DOHH2 (cell line): Measurements from ENCODE around the gene MBTPS1.

Experiments
- H3F3A ChIP-seq: fragments of 200-600 bp; sonication (generic), shearing (Covaris generic); 2 replicates; pipeline ENCODE4 v1.6.0; 2016; ENCODE audit warnings: antibody characterized with exemption, mild to moderate bottlenecking; ENCODE audit not compliant: control insufficient read depth, insufficient read depth
- H3K27ac ChIP-seq: fragments of 200-600 bp; sonication (generic); 2 replicates; pipeline ENCODE4 v1.5.1; 2014; ENCODE audit warnings: low read depth, mild to moderate bottlenecking, low read length, moderate library complexity
- H3K27me3 ChIP-seq: fragments of 200-600 bp; sonication (generic); 2 replicates; pipeline ENCODE4 v1.6.1; 2014; ENCODE audit warnings: mild to moderate bottlenecking, low read length, mixed read lengths; ENCODE audit not compliant: control insufficient read depth
- H3K36me3 ChIP-seq: fragments of 200-600 bp; sonication (generic); 2 replicates; pipeline ENCODE4 v1.6.1; 2014; ENCODE audit warnings: mild to moderate bottlenecking, low read length, moderate library complexity, mixed read lengths; ENCODE audit not compliant: control insufficient read depth
- H3K4me1 ChIP-seq: fragments of 200-600 bp; sonication (generic); 2 replicates; pipeline ENCODE4 v1.6.1; 2014; ENCODE audit warnings: mild to moderate bottlenecking, low read length, mixed read lengths; ENCODE audit not compliant: control insufficient read depth
- H3K4me2 ChIP-seq: fragments of 200-600 bp; sonication (generic); 2 replicates; pipeline ENCODE4 v1.6.0; 2014; ENCODE audit warnings: mild to moderate bottlenecking, low read length, moderate library complexity
- H3K4me3 ChIP-seq: fragments of 200-600 bp; sonication (generic); 2 replicates; pipeline ENCODE4 v1.5.1; 2014; ENCODE audit warnings: mild to moderate bottlenecking, low read length, mixed read lengths
- H3K79me2 ChIP-seq: fragments of 200-600 bp; sonication (generic); 2 replicates; pipeline ENCODE4 v1.6.1; 2014; ENCODE audit warnings: mild to moderate bottlenecking, low read length, mixed read lengths; ENCODE audit not compliant: control insufficient read depth
- H3K9me2 ChIP-seq: fragments of 200-600 bp; sonication (generic); replicated peaks from 2 replicates; pipeline ENCODE4 v1.6.1; 2014; ENCODE audit warnings: mild to moderate bottlenecking, low read length, mixed read lengths; ENCODE audit not compliant: control insufficient read depth
- H3K9me3 ChIP-seq: fragments of 200-600 bp; sonication (generic); 2 replicates; pipeline ENCODE4 v1.6.1; 2014; ENCODE audit warnings: antibody characterized with exemption, low read length, mixed read lengths; ENCODE audit not compliant: control insufficient read depth, insufficient read depth
- H4K20me1 ChIP-seq: fragments of 200-600 bp; sonication (generic); 2 replicates; pipeline ENCODE4 v1.6.0; 2014; ENCODE audit warnings: low read depth, mild to moderate bottlenecking, antibody characterized with exemption, low read length, moderate library complexity; ENCODE audit not compliant: control insufficient read depth, insufficient read depth
- EZH2phosphoT487 ChIP-seq: fragments of 200-600 bp; sonication (generic); IDR thresholded peaks from 2 replicates; pipeline ENCODE4 v1.6.1; 2017; ENCODE audit warnings: borderline replicate concordance, mild to moderate bottlenecking, antibody characterized with exemption, low read length, moderate library complexity, mixed read lengths
- TF ChIP-seq, protein P1 (sequence below): fragments of 200-600 bp; sonication (generic); IDR thresholded peaks from one replicate; pipeline ENCODE4 v1.5.1; 2014; ENCODE audit warnings: antibody characterized with exemption, mild to moderate bottlenecking, low read depth, low read length; ENCODE audit not compliant: poor library complexity, severe bottlenecking

The MBTPS1 gene

DNA sequence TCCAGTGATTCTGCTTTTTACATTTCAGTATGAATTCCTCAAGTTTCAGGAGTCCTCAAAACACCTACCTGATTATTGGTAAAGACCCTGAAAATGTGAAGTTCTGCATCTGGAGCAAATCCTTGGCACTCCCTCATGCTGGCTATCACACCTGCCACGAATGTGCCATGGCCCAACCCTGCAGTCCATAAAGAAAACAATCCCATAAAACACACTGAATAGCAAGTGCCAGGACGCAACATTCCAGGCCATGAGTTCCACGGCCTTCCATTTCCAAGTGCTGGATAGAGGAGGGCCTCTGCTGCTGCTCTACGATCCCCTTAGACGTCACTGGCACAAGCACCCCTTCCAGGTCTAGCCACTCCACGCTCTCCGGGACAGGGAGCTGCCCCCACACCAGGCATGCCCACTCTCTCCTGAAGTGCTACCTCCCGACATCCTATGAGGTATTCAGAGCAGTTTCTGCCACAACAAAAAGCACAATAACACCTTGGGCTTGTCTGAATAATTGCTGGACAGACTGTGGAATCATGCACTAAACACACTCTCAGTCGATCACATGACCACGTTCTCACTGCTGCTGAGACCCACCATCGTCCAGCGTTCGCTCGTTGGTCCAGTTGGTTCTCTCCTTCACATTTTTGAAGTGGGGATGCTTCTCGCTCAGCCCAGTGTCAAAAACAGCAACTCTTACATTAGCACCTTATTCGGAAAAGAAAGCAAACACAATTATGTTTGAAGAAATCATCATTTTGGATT, 23.4 kb downstream of the MBTPS1 start:
- H3K79me2 ChIP-seq: peaks cover 16% of the 10 kb centered on the region
- H3K27me3 ChIP-seq: no peaks in the 10 kb centered on the region
- peaks cover 19% of the 10 kb centered on the region for H3K4me1 ChIP-seq
- no peak overlapping the region for H3K27ac ChIP-seq
- no peaks in the 10 kb centered on the region for H3K9me3 ChIP-seq
- H3K36me3 ChIP-seq: peaks cover 90% of the 10 kb centered on the region
- H4K20me1 ChIP-seq: no peaks in the 10 kb centered on the region
- no peak overlapping the region for H3K4me3 ChIP-seq
- TF ChIP-seq, protein P1, sequence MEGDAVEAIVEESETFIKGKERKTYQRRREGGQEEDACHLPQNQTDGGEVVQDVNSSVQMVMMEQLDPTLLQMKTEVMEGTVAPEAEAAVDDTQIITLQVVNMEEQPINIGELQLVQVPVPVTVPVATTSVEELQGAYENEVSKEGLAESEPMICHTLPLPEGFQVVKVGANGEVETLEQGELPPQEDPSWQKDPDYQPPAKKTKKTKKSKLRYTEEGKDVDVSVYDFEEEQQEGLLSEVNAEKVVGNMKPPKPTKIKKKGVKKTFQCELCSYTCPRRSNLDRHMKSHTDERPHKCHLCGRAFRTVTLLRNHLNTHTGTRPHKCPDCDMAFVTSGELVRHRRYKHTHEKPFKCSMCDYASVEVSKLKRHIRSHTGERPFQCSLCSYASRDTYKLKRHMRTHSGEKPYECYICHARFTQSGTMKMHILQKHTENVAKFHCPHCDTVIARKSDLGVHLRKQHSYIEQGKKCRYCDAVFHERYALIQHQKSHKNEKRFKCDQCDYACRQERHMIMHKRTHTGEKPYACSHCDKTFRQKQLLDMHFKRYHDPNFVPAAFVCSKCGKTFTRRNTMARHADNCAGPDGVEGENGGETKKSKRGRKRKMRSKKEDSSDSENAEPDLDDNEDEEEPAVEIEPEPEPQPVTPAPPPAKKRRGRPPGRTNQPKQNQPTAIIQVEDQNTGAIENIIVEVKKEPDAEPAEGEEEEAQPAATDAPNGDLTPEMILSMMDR: no peak
- no peak for TF ChIP-seq EZH2phosphoT487
- H3K4me2 ChIP-seq: no peak overlapping the region
- no peaks in the 10 kb centered on the region for H3K9me2 ChIP-seq
- no peaks in the 10 kb centered on the region for H3F3A ChIP-seq

DNA sequence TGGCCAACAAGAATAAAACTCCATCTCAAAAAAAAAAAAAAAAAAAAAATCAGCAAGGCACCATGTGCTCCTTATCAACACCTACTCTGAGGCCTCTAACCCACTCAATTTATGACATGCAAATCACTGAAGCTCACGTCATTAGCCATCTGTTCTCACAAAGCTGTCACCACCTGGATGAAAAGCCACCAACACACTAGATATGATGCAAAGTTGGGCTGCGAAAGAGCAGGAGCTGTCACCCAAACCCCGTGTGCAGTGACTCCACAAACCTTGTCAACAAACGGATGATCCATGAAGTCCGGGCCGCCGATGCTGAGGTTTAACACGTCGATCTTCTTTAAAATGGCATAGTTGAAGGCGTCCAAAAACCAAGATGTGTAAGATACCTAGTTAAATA, 25.3 kb downstream of the MBTPS1 start:
- Histone ChIP-seq H3K36me3 (peaks cover 90% of the 10 kb centered on the region), H3K9me3 (no peaks in the 10 kb centered on the region), H3K4me3 (no peak overlapping the region), H3F3A (no peaks in the 10 kb centered on the region), H3K27ac (no peak overlapping the region), H3K9me2 (no peaks in the 10 kb centered on the region), H3K79me2 (peaks cover 6% of the 10 kb centered on the region), H3K4me2 (no peak overlapping the region), H3K4me1 (peaks cover 37% of the 10 kb centered on the region), H3K27me3 (no peaks in the 10 kb centered on the region), H4K20me1 (no peaks in the 10 kb centered on the region)
- no peak for TF ChIP-seq EZH2phosphoT487
- TF ChIP-seq, protein P1: no peak

DNA sequence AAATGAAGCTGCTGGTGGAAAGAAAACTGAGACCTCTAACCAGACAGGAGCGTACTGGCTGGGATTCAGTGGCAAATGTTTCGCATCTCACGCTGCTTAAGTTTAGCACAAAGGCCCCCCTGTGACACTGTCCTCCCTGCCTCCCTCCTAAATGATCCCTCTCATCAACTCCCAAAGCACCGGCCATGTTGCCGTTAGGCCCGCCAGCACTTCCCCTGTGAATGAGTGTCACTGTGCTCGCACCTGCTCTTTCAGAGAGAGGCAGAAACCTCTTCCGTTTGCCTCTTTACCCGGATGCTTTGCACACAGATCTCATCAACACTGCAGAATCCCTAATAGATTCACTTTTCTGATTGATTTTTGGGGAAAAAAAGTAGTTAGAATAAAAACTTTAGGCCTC, 26.5 kb downstream of the MBTPS1 start:
- peaks cover 49% of the 10 kb centered on the region for H3K4me1 ChIP-seq
- H3K36me3 ChIP-seq: peaks cover 86% of the 10 kb centered on the region
- no peaks in the 10 kb centered on the region for H4K20me1 ChIP-seq
- H3K79me2 ChIP-seq: peaks cover 7% of the 10 kb centered on the region; the same call in 1 of the 2 replicates
- no peak overlapping the region for H3K4me2 ChIP-seq
- H3K27me3 ChIP-seq: no peaks in the 10 kb centered on the region
- H3K27ac ChIP-seq: no peak overlapping the region
- no peaks in the 10 kb centered on the region for H3K9me3 ChIP-seq
- H3F3A ChIP-seq: peaks cover 7% of the 10 kb centered on the region; the same call in 1 of the 2 replicates
- no peaks in the 10 kb centered on the region for H3K9me2 ChIP-seq
- TF ChIP-seq, protein P1: no peak
- no peak for TF ChIP-seq EZH2phosphoT487
- no peak overlapping the region for H3K4me3 ChIP-seq
